GM18520 (cell line): Measurements from ENCODE around the gene ELMO1.

Experiments
- ATAC-seq: cut with Tn5 transposase; IDR thresholded peaks from one replicate; pipeline ENCODE4 v1.9.1; 2021; ENCODE audit not compliant: unreplicated experiment

Gene ELMO1

GRCh38 chr7:36821617-36822016 is 627.0 kb downstream of the ELMO1 start:
- ATAC-seq: no peak

- no peak for ATAC-seq
Observed at GRCh38 chr7:36820527-36821170, 628.0 kb downstream of the ELMO1 start.

GRCh38 chr7:36819639-36820038 is 629.0 kb downstream of the ELMO1 start:
- ATAC-seq: no peak

- no peak for ATAC-seq
Observed at GRCh38 chr7:36814311-36814710, 634.4 kb downstream of the ELMO1 start.

GRCh38 chr7:36811807-36812206 is 636.9 kb downstream of the ELMO1 start:
- ATAC-seq: no peak

GRCh38 chr7:36810489-36810888 is 638.2 kb downstream of the ELMO1 start:
- ATAC-seq: no peak

GRCh38 chr7:36810032-36810431 is 638.6 kb downstream of the ELMO1 start:
- no peak for ATAC-seq

- ATAC-seq: no peak
Observed at GRCh38 chr7:36809510-36809909, 639.2 kb downstream of the ELMO1 start.

GRCh38 chr7:36809086-36809485 is 639.6 kb downstream of the ELMO1 start:
- ATAC-seq: no peak

GRCh38 chr7:36806891-36807290 is 641.8 kb downstream of the ELMO1 start:
- no peak for ATAC-seq
